ENCODE data around the gene SPPL2B.

GRCh38 chr19:2356036-2356646, 27.7 kb downstream of the SPPL2B start:
- TF ChIP-seq POLR2AphosphoS5 (IDR thresholded peaks at IDR 0.05; ENCODE audit: low read depth, low read length) = no peak
- no peak for TF ChIP-seq POLR2A (IDR thresholded peaks at IDR 0.05; ENCODE audit: low read depth, low read length)

Measured in GM12891 (cell line).